NCI-H128 (cell line): ENCODE measurements around the gene BMP7.

Experiments used
- DNase-seq: peaks from one replicate; lab custom pipeline; 2025; ENCODE audit not compliant: unreplicated experiment; lab: John Stamatoyannopoulos, UW

BMP7 gene

DNA sequence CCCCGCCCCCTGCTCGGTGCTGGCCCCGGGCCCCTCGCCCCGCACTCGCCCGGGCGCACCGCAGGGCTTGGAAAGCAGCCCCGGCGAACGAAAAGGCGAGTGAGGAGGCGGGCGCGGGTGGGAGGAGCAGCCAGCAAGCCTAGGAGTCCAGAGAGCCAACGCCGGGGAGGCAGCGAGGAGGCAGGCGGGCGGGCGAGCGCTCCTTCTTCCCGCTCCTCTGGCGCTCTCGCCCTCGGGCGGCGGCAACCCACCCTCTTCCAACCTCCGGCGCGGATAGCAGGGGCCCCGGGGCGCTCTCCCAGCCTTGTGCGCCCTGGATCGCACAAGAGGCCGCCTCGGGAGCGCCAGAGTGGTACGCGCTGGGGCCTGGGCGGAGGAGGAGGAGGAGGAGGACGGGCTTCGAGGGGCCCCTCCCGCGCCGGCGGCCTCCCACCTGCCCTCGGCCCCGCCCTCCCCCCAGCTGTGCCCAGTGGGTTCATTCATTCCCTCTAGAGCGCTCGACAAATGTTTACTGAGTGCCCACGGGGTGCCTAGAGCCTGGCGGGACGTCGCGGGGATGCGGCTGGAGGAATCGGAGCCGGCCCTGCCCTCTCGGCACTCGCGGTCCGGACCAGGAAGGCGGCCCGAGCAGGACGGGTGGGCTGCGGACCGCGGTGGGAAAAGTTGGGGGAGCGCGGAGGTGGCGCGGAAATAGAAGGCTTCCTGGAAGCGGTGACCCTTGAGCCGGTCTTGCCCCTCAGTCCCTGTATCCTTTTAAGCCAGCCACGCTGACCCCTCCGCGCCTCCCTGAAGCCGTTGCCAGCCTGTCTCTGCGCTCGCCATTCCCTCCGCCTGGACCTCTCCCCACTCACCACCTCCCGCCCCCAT, at the start of gene BMP7:
BMP7 (minus strand) TSS at position 351 of the 867 bp plus-strand sequence. CDS start 519 bp downstream, outside the sequence.
- no peak for DNase-seq

DNA sequence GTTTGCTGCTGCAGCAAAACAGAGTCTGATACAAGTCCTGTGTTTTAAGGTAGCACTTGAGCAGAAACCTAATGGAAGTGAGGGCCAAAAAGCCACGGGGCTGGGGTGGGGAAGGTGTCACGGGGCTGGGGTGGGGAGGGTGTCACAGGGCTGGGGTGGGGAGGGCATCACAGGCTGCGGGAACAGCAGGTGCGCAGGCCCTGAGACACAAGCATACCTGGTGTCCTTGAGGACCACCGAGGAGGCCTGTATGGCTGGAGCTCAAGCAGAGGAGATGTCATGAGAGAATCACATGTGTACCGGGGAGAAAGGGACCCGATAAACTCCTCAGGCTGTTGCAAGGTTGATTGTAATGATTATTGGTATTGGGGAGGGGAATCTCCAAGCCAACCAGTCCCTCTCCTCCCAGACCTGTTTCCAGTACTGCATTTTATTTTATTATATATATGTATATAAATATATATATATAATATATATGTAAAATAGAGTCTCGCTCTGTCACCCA, 49.6 kb upstream of the BMP7 start:
- no peak for DNase-seq

DNA sequence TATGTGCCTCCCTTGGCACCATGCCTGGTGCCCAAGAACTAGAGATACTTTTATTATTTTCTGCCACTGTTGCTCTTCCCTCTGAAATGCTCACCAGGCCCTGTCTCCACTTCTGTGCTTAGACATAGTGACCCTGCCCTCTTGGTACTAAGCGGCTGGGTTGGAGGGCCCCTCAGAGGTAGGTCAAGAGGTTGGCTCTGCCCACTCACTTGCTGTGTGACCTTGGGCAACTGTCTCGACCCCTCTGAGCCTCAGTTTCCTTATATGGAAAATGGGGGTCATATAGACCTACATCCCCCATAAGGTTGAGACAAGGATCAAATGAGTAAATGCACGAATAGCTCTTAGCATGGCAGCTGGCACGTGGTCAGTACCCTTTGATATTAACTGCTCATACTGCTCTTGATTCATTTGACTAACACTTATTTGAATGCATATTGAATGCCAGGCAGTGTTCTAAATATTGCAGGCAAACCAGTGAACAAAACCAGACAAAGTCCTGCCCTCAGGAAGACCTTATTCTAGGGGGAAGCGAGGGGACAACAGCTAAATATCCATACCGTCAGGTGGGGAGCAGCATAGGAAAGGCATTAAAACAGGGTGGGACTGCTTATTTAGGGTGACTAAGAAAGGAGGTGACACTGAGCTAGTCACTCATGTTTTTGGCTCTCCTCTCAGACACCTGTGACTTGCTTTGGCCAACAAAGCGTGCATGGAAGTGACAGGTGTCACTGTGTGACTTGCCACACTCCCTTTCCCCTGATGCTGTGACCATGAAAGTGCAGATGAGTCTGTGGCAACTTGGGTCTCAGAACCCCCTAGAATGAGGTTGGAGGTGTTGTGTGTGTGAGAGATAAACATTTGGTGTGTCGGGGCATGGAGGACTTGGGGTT, 48.9 kb upstream of the BMP7 start:
- no peak for DNase-seq

DNA sequence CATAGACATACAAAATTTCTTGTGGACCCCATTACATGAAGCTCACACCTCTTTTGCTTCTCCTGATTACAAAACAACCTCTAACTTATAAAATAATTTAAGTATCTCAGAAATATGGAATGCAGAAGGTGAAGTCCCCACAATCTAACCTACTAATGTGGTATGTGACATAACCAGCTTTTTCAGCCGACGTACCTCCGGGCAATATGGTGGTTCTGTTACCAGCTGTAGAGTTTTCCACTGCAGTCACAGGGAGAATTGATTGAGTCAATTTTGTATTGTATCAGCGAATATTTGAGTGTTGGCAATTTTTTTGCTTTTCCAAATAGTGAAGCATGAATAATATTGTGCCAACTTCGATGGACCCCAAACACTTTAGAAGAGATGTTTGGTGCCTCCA, 47.5 kb upstream of the BMP7 start:
- DNase-seq: no peak

DNA sequence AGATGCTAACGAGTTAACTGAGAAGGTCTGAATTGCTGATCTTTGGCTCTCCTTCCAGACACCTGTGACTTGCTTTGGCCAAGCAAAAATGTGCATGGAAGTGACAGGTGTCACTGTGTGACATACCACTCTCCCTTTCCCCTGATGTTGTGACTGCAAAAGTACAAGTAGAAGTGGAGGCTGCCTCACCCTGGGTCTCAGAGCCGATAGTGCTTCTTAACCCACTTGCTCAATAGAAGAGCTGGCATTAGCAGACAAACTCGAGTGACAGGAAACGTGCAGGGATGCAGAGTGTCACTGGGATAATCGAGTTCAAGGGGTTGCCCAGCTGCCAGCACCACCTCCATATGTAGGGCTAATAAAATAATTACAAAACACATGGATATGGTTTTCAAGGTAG, 46.8 kb upstream of the BMP7 start:
- DNase-seq: no peak

DNA sequence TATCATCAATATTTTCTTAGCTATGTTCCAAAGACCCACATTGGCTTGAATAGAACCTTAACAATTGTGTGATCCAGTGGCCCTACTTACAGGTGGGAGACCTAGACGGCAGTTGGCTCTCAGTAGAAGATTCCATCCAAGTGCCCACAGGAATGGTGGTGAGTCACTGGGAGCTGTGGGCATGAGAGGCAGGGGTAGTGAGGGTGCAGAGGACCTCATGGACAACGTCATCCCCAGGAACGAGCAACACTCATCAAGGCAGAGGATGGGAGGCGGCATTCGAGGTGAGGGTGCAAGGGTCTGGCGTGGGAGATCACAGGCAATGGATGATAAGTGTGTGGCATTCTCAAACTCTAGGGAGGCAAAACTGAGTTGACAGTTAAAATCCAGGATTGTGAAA, 45.7 kb upstream of the BMP7 start:
- no peak for DNase-seq

DNA sequence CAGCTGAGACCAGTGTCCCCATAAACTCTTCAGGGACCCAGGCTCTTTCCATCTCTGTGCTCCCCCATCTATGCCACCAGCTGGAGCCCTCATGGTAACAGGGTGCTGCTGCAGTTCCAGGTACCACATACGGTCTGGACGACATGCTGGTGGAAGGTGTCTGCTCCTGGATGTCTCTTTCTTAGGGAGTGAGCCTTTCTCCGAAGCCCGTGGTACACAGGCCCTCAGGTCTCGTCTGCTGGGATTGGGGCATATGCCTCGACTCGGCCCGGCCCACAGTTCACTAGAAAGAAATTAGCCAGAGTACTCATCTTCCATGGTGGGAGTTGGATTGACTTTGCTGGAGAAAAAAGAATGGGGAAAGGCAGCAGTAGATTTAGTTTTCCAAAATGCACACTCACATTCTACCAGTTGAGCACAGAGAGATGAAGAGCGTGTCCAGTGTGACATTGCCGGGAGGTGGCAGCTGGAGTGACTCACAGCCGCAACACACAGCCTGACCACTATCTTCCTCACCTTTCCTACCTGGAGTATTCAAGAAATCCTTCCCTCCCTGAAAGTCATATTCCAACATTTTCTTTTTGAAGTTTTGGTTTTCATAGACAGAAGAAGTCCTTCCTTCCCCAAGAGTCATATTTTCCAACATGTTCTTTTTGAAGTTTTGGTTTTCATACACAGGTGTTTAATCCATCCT, 44.5 kb upstream of the BMP7 start:
- no peak for DNase-seq

DNA sequence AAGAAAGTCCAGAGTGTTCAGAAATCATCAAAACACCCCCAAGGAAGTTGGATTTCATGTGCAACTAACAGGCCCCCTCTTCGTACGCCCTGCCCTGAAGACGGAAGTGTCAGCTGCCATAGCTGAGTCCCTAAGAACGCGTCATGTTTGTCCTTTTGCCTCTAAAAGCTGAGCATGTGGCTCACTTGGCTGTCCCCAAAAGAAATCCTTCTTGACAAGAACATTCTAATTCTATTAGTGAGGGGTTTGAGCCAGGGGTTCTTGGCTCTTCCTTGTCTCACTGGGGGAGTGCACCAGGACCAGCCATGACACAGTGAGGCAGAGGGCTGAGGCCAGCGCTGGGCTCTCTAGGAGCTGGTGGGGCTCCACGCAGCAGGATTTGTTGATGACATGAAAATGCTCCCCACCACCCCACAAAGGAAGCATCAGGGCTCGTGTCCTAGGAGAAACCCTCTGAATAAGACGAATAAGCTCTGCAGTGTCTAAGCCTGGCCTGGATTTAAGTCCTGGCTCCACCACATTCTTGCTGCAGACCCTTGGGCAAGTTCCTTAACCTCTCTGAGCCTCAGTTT, 43.2 kb upstream of the BMP7 start:
- no peak for DNase-seq

DNA sequence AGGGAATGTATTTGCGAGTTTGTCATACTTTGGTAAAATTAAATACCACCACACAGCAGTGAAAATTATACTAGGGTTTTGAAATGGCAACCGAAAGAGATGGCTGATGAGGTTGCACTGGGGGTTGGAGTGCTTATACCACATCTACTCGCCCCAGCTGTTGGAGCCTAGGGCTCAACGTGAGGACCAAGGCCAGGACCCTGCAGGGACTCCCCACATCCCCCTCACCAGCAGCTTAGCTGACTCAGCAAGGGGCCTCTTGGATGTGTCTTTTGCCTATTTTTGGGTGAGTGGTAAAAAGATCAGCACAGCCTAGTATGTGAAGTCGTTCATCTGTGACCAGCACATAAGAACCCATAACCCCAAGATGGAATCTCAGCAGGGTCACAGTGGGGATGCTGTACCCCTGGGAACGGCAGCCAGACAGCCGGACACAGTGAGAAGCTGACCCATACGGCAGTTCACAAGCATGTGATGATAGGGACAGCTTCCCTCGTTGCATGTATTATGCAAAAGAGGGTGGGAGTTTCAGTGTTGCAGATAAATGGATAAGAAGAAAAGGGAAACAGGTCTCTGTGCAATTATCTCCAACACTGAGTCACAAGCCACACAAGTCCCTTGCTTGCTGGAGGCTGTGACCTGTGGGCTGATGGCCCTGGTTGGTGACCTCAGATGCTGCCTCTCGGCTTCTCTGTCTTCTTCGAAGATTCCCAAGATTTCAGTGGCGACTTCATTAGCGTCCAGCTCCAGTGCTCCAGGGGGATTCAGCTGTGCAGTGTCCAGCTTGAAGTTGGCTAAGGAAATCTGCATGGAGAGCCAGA, 42.2 kb upstream of the BMP7 start:
- no peak for DNase-seq

DNA sequence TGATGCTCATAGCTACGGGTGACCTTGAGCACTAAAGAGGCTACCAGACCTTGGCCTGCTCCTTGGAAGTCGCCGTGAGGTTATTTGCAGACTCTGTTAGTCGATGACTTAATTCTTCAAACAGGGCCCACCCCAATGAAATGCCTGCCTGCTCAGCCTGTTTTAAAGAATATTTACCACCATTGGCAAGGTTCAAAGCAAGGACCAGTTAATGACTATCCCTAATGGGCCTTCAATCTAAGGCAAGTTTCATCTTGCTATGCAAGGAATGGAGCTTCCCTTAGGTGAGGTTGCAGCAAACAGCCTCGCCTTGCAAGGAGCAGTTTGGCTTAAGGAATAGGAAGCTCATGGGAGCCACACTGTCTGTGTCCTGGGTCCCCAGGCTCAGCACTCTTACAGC, 40.3 kb upstream of the BMP7 start:
- DNase-seq: no peak

DNA sequence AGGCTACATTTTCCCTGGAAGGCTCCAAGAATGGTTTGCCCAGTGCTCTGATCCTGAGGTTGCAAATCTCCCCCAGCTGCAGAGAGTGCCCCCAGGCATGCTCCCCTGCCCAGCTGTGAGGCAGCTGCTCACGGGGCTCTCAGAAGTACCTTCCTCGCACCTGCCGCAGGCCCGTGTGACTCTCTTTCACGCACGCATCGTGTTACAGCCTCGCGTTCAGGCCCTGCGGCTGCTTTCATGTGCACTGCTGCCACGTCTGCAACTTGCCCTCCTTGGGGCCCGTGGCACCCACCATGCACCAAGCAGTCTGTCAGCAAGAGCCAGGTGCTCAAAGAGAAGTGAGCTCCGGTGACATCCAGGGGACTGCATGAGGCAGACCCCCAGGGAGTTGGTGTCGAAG, 34.6 kb upstream of the BMP7 start:
- no peak for DNase-seq

DNA sequence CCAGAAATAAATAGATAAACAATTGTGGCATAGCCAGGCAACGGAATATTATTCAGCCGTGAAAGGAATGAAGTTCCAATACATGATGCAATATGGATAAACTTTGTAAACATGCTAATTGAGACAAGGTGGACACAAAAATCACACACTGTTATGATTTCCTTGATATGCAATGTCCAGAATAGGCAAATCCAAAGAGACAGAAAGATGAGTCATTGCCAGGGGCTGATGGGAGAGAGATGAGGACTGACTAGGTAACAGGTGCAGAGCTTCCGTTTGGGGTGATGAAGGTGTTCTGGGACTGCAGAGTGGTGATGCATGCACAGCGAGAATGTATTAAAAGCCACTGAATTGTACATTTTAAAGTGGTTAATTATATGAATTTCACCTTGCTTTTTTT, 32.0 kb upstream of the BMP7 start:
- no peak for DNase-seq

DNA sequence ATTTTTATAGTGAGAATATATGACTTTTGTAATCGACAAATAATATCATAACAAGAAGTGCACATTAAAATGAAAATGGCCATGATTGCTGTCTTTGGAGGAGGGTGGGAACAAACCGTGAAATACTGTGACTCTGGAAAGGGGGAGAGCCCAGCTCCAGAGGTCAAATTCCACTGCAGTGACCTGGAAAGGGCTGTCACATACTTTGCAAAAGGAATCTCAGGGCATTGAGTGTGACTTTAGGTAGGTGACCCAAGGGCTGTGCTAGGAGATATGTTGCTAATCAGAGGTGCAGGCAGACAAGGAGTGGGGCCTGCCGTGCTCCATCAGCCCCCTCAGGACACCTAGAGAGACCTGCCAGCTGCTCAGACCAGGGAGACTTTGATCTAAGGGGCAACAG, 28.1 kb upstream of the BMP7 start:
- DNase-seq: no peak

DNA sequence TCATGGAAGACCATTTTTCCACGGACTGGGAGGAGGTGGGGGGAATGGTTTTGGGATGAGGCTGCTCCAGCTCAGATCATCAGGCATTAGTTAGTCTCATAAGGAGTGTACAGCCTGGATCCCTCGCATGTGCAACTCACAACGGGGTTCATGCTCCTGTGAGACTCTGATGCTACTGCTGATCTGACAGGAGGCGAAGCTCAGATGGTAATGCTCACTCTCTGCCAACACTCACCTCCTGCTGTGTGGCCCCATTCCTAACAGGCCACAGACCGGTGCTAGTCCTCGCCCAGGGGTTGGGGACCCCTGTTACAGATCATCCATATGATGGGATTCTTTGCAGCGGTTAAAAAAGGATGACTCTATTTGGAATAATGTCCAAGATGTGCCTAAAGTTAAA, 27.6 kb upstream of the BMP7 start:
- no peak for DNase-seq

DNA sequence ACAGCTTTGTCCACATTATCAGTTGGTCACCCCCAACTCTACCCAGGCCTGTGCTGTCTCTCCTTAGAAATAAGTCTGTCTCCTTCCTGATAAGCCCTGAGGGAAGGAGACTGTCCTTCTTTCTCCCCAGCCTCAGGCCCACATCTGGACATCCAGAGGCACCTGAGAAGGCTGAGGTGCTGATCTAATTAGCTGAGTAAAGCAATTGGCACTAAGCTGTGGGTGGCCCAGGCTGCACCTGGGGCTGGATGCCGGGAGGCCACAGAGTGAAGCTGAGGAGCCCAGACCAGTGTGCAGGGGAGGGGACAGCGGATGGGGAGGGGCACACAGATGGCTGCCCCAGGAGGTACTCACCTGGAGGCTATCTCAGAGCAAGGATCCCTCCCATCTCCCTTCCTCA, 26.2 kb upstream of the BMP7 start:
- no peak for DNase-seq

DNA sequence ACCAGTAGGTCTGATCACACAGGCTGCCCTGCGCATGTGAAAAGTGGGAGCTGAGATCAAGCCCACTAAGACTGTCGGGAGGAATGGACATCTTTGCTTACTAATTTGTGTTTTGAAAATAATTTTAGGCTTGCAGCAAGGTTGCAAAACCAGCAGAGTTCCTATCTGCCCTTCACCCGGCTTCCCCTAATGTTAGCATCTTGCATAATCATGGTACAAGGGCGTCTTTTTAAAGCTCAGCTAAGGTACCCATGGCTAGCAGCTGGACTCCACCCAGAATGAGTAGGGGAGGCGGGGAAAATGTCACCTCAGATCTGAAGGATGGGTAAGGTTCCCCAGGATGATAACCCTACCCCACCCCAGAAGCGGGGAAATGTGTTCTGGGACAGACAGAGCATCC, 25.3 kb upstream of the BMP7 start:
- DNase-seq: no peak

DNA sequence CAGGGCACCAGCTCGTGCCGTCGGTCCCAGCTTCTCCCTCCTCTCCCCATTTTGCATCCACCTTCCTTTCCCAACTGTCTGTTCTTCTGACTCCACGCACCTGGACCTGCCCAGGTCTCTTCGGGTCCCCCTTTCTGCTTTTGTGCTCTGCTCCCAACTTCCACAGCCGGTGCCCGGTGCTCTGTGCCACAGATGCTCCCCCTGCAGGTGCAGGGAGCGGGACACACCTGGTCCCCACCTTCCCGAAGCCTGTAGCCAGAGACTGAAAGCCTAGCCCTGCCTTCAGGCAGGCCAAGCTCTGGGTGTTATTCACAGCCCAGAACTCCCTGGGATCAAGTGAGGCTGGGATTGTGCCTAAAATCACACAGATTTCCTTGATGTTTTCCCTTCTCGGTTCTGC, 24.6 kb upstream of the BMP7 start:
- DNase-seq: no peak

DNA sequence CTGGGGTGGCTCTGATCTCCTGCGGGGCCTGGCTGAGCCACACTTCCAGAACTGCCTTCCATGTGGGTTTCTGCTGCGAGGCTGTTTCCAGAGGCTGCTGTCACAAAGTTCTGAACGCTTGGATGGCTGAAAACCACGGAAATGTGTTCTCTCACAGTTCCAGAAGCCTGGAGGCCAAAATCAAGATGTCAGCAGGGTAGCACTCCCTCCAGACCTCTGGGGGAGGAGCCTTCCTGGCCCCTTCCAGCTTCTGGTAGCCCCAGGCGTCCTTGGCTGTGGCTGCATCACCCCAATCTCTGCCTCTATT, 23.7 kb upstream of the BMP7 start:
- DNase-seq: no peak

DNA sequence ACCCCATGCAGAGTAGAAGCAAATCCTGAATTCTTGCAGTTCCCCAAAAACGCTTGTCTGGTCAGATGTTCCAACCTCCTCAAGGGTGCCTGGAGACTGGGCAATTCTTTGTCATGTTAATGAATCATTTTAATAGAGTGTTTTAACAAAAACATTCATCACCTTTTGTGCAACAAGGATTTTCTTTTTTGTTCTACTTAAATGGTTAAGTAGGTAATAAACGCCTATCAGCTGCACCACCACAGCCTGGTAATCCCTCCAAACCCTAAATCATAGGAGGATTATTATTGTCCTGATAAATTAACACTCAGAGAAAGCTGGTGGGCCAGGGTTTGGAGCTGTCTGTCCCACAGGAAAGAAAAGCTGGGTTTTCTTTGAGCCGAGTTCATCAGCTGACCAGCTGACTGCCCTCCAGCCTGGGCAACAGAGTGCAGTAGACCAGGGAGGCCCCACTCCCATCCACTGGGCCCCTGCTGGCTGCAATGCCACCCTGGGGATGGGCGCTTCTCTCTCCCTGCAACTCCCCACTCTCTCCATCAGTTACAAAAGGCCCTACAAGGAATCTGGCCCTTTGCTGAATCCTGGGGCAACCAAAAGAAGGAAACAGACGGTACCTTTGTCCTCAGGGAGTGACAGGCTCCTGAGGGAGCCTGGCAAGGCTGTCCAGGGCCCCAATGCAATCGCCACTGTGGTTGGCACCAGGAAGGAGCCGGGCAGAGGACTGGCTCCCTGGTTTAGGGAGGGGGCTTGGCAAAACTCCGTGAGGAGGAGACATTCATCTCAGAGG, 23.1 kb upstream of the BMP7 start:
- DNase-seq: no peak
